Pancreas (tissue), 10 donors: Measurements from ENCODE around the gene LRRTM3. TPM values are rescaled to one million over a fixed set of nuclear protein-coding genes. Genes with fewer than 3 reads are reported as not detected.

Experiments used
- ATAC-seq, 4 donors: fragments of 200-7000 bp; cut with Tn5 transposase; one replicate each; pipeline versions ENCODE4 v1.8.0 to v1.9.1; 2020; ENCODE audit warnings: mild to moderate bottlenecking in 4 of 4, moderate library complexity in 4 of 4
- DNase-seq, 6 donors: peaks; one replicate each; pipeline ENCODE4 v3.0.0-alpha.2; 2020
- FAIRE-seq: peaks from 2 replicates; lab custom pipeline; 2012; peaks lifted over from hg19 to GRCh38; lab: Jason Lieb, UNC
- H3K27ac ChIP-seq, 4 donors: fragments of 200-600 bp; sonication (generic); 1 replicate in 3 of 4; 2 replicates in 1 of 4; pipeline versions ENCODE4 v1.5.0 to v1.8.0; 2020
- H3K27me3 ChIP-seq, 4 donors: fragments of 200-600 bp; one replicate each; pipeline ENCODE4 v1.8.0; 2021
- H3K36me3 ChIP-seq, 3 donors: fragments of 200-600 bp; sonication (generic) in 1 of 3; one replicate each; pipeline versions ENCODE4 v1.5.0 to v1.8.0; 2020 to 2021
- H3K4me1 ChIP-seq, 3 donors: fragments of 200-600 bp; one replicate each; pipeline ENCODE4 v1.8.0; 2021
- H3K4me3 ChIP-seq, 4 donors: fragments of 200-600 bp; sonication (generic) in 2 of 4; one replicate each; pipeline versions ENCODE4 v1.5.0 to v1.8.0; 2020 to 2021
- H3K9me3 ChIP-seq, 4 donors: fragments of 200-600 bp; one replicate each; pipeline ENCODE4 v1.8.0; 2021
- WGBS, 2 donors: extraction: QIAGEN DNeasy Blood & Tissue Kit; methylation state at CpG; one replicate each; pipeline ENCODE4 v1.1.7; 2013; 5-methylcytosine and 5-hydroxymethylcytosine counted together
- intact Hi-C, 3 donors: fragments of 100-400 bp; cut with DNase I; formaldehyde crosslinking; loops; one replicate each; pipeline versions ENCODE4 v1.11.1 to v1.14.2; 2022
- polyA plus RNA-seq, 2 donors: library from polyadenylated mRNA; stranded (reverse); fragments of 200-250 nt; gene quantifications; one replicate each; pipeline ENCODE4 v1.2.3, GENCODE V29; 2013
- total RNA-seq, 6 donors: library from RNA; stranded (reverse); fragmentation: NEBNext Ultra II Directional in 4 of 6; extraction: Animal tissue kit (Norgen Biotek cat#: 25700) in 4 of 6; gene quantifications; one replicate each; pipeline versions ENCODE4 v1.2.1 to v1.2.4, GENCODE V29; 2021 to 2023
- TF ChIP-seq, protein P1 (sequence below), 4 donors: fragments of 200-600 bp; sonication (generic) in 3 of 4; IDR thresholded peaks; one replicate each; pipeline versions ENCODE4 v1.5.0 to v1.8.0; 2021; ENCODE audit warnings: antibody characterized with exemption in 4 of 4
- donor health status: healthy with polysubstance abuse.
- donor health status: DM: no; HTN: no; CAD: no; lungs with moderate emphysema.
- donor health status: DM: no; HTN: no; CAD: no.
- donor health status: control.
- donor health status: control.
- donor health status: Bipolar disorder and iron deficiency.
- donor health status: DM: yes; HTN: yes; CAD: no.
- donor health status: DM: no; HTN: no; CAD: no.
- donor health status: DM: no; HTN: no; CAD: no.
- donor health status: DM: yes; HTN: yes; CAD: no.

LRRTM3 gene
- total and polyA plus RNA-seq, 8 donors = 0.25 to 2.5 (median 0.72) TPM

- TF ChIP-seq, protein P1, sequence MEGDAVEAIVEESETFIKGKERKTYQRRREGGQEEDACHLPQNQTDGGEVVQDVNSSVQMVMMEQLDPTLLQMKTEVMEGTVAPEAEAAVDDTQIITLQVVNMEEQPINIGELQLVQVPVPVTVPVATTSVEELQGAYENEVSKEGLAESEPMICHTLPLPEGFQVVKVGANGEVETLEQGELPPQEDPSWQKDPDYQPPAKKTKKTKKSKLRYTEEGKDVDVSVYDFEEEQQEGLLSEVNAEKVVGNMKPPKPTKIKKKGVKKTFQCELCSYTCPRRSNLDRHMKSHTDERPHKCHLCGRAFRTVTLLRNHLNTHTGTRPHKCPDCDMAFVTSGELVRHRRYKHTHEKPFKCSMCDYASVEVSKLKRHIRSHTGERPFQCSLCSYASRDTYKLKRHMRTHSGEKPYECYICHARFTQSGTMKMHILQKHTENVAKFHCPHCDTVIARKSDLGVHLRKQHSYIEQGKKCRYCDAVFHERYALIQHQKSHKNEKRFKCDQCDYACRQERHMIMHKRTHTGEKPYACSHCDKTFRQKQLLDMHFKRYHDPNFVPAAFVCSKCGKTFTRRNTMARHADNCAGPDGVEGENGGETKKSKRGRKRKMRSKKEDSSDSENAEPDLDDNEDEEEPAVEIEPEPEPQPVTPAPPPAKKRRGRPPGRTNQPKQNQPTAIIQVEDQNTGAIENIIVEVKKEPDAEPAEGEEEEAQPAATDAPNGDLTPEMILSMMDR (IDR thresholded peaks at IDR 0.05) = no peak
- H3K9me3 ChIP-seq = no peaks in the 10 kb centered on the region
- FAIRE-seq (no peak), DNase-seq (no peak), ATAC-seq (peak in 2 of 4 donors; percentile 53 to 60)
- no peaks in the 10 kb centered on the region for H3K27me3 ChIP-seq
- H3K4me3 ChIP-seq = no peak overlapping the region
- H3K27ac ChIP-seq = no peak overlapping the region
- WGBS, 2 donors = 34 to 35% methylated on average over 2 of the region's 2 CpGs
- intact Hi-C loops = no loop called here
- no peaks in the 10 kb centered on the region for H3K4me1 ChIP-seq
- H3K36me3 ChIP-seq = no peaks in the 10 kb centered on the region
These were observed 9.8 kb upstream of the LRRTM3 start for GRCh38 chr10:66916030-66916429.

GRCh38 chr10:66917104-66917503 lies 8.7 kb upstream of the LRRTM3 start:
- H3K27ac ChIP-seq = no peak overlapping the region
- no peak for FAIRE-seq
- no peak overlapping the region for H3K4me3 ChIP-seq
- no peak for ATAC-seq
- no peak for DNase-seq
- no peaks in the 10 kb centered on the region for H3K4me1 ChIP-seq
- no peaks in the 10 kb centered on the region for H3K36me3 ChIP-seq
- intact Hi-C loops = no loop called here
- WGBS, 2 donors = 24% methylated on average over 3 of the region's 3 CpGs
- TF ChIP-seq, protein P1 (IDR thresholded peaks at IDR 0.05) = no peak
- no peaks in the 10 kb centered on the region for H3K9me3 ChIP-seq
- H3K27me3 ChIP-seq = no peaks in the 10 kb centered on the region

GRCh38 chr10:66919248-66919647 lies 6.6 kb upstream of the LRRTM3 start:
- no peak for ATAC-seq
- intact Hi-C loops = no loop called here

DNA sequence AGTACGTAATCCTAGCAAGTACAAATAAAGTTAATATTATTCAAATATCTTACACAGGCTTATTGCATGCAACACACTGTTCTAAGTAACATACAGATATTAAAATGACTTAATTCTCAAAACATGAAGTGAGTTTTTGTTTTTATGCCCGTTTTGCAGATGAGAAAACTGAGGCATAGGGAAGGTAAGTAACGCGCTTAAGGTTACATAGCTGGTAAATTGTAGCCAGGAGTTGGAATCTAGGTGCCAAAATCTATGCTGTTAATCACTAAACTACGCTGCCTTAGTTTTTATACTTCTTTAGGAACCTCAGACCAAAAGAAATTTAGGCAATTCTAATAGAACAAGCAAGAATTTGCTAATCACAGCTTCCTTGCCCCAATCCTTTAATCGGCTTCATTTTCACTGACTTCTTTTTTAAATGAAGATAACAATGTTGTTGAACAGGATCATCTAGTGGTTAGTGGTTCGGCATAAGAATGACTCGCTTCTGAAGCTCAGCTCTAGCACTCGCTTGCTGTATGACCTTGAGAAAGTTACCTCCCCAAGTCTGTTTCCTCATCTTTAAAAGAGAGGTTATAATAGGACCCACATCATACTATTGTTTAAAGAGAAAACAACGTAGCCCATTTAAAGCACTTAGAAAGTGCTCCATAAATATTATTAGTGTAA lies 1.0 kb upstream of the LRRTM3 start:
- H3K27me3 ChIP-seq = peaks cover 0 to 6% (median 4%) of the 10 kb centered on the region in 4 donors
- no peaks in the 10 kb centered on the region for H3K4me1 ChIP-seq
- no peak for DNase-seq
- no peak overlapping the region for H3K4me3 ChIP-seq
- intact Hi-C loops = no loop called here
- H3K27ac ChIP-seq = no peak overlapping the region
- no peaks in the 10 kb centered on the region for H3K9me3 ChIP-seq
- 38 to 47% methylated on average over 10 of the region's 10 CpGs for WGBS, 2 donors
- peak in 1 of 4 donors; percentile 30 for ATAC-seq
- TF ChIP-seq, protein P1 (IDR thresholded peaks at IDR 0.05) = no peak
- no peak for FAIRE-seq
- no peaks in the 10 kb centered on the region for H3K36me3 ChIP-seq

More at GRCh38 chr10:66919248-66919647, 6.6 kb upstream of the LRRTM3 start:
- TF ChIP-seq, protein P1 (IDR thresholded peaks at IDR 0.05) = no peak
- Histone ChIP-seq H3K4me1 (no peaks in the 10 kb centered on the region), H3K27ac (no peak overlapping the region), H3K9me3 (no peaks in the 10 kb centered on the region), H3K27me3 (no peaks in the 10 kb centered on the region), H3K4me3 (no peak overlapping the region), H3K36me3 (no peaks in the 10 kb centered on the region)
- DNase-seq (no peak), FAIRE-seq (no peak)
- 87 to 95% methylated on average over 2 of the region's 2 CpGs for WGBS, 2 donors

DNA sequence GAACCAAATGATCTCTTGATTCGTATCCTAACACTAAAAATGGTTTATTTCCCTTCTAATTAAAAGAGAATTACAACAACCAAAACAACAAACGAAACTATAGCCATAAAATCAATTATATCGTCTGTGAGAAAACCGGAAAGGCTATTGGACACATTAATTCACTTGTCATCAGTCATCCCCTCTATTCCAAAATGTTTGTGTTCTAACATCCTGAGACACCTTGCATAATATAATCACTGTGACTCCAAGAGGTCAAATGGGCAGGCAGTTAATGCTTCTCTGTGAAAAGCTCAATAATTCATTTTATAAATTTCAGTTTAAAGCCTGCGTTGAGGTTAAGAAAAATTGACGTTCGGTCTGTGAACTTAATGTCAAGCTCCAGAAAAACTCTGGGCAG lies 463 bp upstream of the LRRTM3 start:
- intact Hi-C loops = no loop called here
- Histone ChIP-seq H3K4me3 (no peak overlapping the region), H3K9me3 (no peaks in the 10 kb centered on the region), H3K4me1 (no peaks in the 10 kb centered on the region), H3K27me3 (peaks cover 0 to 9% (median 4%) of the 10 kb centered on the region in 4 donors), H3K27ac (no peak overlapping the region), H3K36me3 (no peaks in the 10 kb centered on the region)
- FAIRE-seq (no peak), ATAC-seq (no peak), DNase-seq (no peak)
- TF ChIP-seq, protein P1 (IDR thresholded peaks at IDR 0.05) = no peak
- WGBS, 2 donors = 14 to 15% methylated on average over 7 of the region's 7 CpGs
